SJCRH30 (cell line): ENCODE measurements around the gene NUFIP2. TPM values are rescaled to one million over a fixed set of nuclear protein-coding genes. Genes with fewer than 3 reads are reported as not detected.
"Not testable (repeated sequence)": the region's sequence is repeated elsewhere in the genome, so short reads cannot be mapped to it uniquely, and the experiment has no call there.

Experiments
- DNase-seq, 2 experiments: peaks; one replicate each; pipeline ENCODE4 v3.0.0-alpha.2; 2015 to 2020
- H3K27ac ChIP-seq: fragments of 250-450 bp; sonication (Bioruptor Pico); 2 replicates; pipeline ENCODE4 v1.5.1; 2020; ENCODE audit warnings: mild to moderate bottlenecking, moderate library complexity
- H3K27me3 ChIP-seq: fragments of 250-450 bp; sonication (Bioruptor Pico); 2 replicates; pipeline ENCODE4 v1.5.1; 2020; ENCODE audit warnings: mild to moderate bottlenecking, moderate library complexity
- H3K36me3 ChIP-seq: fragments of 250-450 bp; sonication (Bioruptor Pico); 2 replicates; pipeline ENCODE4 v1.5.1; 2020; ENCODE audit warnings: mild to moderate bottlenecking, moderate library complexity
- H3K4me1 ChIP-seq: fragments of 250-450 bp; sonication (Bioruptor Pico); 2 replicates; pipeline ENCODE4 v1.5.1; 2020; ENCODE audit warnings: mild to moderate bottlenecking, moderate library complexity
- H3K4me3 ChIP-seq: fragments of 250-450 bp; sonication (Bioruptor Pico); 2 replicates; pipeline ENCODE4 v1.5.1; 2020; ENCODE audit warnings: mild to moderate bottlenecking, moderate library complexity
- H3K9me3 ChIP-seq: fragments of 250-450 bp; sonication (Bioruptor Pico); replicated peaks from 2 replicates; pipeline ENCODE4 v1.5.1; 2020; ENCODE audit warnings: mild to moderate bottlenecking, moderate library complexity
- total RNA-seq: library from RNA; depleted of rRNA; stranded (reverse); fragments of >200 nt; shearing (Covaris generic); gene quantifications from 2 replicates; pipeline ENCODE4 v1.2.3, GENCODE V29; 2014

The NUFIP2 gene
- total RNA-seq, 1 experiment from 2014 or later, result 68.0 TPM

GRCh38 chr17:29292071-29292991 lies 1.6 kb downstream of the NUFIP2 start:
- no peaks in the 10 kb centered on the region for H3K9me3 ChIP-seq
- peak overlapping the region; percentile 82 for H3K27ac ChIP-seq
- peaks cover 39% of the 10 kb centered on the region for H3K36me3 ChIP-seq
- peak; percentile 68 to 69 for DNase-seq
- no peaks in the 10 kb centered on the region for H3K27me3 ChIP-seq
- no peaks in the 10 kb centered on the region for H3K4me1 ChIP-seq
- H3K4me3 ChIP-seq, result peak overlapping the region; percentile 98

- Histone ChIP-seq H3K9me3 (no peaks in the 10 kb centered on the region), H3K27me3 (no peaks in the 10 kb centered on the region), H3K4me3 (peak overlapping the region; percentile 98), H3K36me3 (peaks cover 49% of the 10 kb centered on the region), H3K4me1 (no peaks in the 10 kb centered on the region), H3K27ac (no peak overlapping the region)
- peak; percentile 34 to 88 for DNase-seq
Observed at GRCh38 chr17:29291163-29291752, 2.7 kb downstream of the NUFIP2 start.

GRCh38 chr17:29289852-29290251 lies 4.1 kb downstream of the NUFIP2 start:
- Histone ChIP-seq H3K4me3 (no peak overlapping the region), H3K9me3 (no peaks in the 10 kb centered on the region), H3K4me1 (no peaks in the 10 kb centered on the region), H3K27ac (no peak overlapping the region), H3K27me3 (no peaks in the 10 kb centered on the region), H3K36me3 (peaks cover 63% of the 10 kb centered on the region)
- DNase-seq, result no peak

- H3K27ac ChIP-seq, result no peak overlapping the region
- H3K36me3 ChIP-seq, result peaks cover 98% of the 10 kb centered on the region
- H3K9me3 ChIP-seq, result peaks cover 15% of the 10 kb centered on the region
- H3K4me3 ChIP-seq, result no peak overlapping the region
- no peak for DNase-seq
- H3K4me1 ChIP-seq, result no peaks in the 10 kb centered on the region
- no peaks in the 10 kb centered on the region for H3K27me3 ChIP-seq
Observed at GRCh38 chr17:29283961-29284360, 10.0 kb downstream of the NUFIP2 start.

DNA sequence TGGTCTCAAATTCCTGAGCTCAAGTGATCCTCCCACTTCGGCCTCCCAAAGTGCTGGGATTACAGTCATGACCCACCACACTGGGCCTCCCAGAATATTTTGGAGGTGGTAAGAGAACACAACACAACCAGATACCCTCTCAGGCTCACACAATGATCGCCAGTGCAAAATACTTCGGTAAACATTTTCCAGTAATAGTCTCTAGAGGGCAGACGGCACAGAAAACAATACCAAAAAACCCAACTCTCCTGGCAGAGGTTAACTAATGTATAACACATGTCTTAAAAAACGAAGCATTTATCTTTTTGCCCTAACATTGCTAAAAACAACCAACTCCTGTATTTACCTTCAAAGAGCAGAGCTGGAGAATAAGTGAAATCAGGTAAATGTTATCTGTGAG lies 10.5 kb downstream of the NUFIP2 start:
- no peak overlapping the region for H3K4me3 ChIP-seq
- H3K27ac ChIP-seq, result no peak overlapping the region
- H3K9me3 ChIP-seq, result peaks cover 18% of the 10 kb centered on the region
- H3K27me3 ChIP-seq, result no peaks in the 10 kb centered on the region
- H3K36me3 ChIP-seq, result peaks cover 98% of the 10 kb centered on the region
- H3K4me1 ChIP-seq, result no peaks in the 10 kb centered on the region
- no peak for DNase-seq

DNA sequence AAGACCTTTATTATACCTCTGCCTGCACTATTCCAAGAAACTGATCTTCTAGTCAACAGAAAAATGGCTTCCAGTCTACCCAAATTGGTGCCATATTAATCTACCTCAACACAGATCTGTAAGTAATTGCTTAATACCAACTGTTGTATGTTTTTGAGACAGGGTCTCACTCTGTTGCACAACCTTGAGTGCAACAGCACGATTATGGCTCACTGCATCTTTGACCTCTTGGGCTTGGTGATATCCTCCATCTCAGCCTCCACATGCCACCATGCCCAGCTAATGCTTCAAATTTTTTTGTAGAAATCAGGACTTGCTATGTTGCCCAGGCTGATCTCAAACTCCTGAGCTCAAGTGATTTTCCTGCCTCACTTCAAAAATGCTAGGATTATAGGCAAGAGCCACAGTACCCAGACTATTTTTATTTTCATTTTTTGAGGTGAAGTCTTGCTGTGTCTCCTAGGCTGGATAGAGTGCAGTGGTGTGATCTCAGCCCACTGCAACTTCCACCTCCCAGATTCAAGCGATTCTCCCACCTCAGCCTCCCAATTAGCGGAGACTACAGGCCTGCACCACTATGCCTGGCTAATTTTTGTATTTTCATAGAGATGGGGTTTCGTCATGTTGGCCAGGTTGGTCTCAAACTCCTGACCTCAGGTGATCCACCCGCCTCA lies 14.4 kb downstream of the NUFIP2 start:
- H3K9me3 ChIP-seq, result peaks cover 18% of the 10 kb centered on the region
- H3K4me1 ChIP-seq, result no peaks in the 10 kb centered on the region
- H3K36me3 ChIP-seq, result peaks cover 96% of the 10 kb centered on the region
- H3K27me3 ChIP-seq, result no peaks in the 10 kb centered on the region; the same call in 1 of the 2 replicates
- no peak for DNase-seq
- H3K4me3 ChIP-seq, result no peak overlapping the region
- no peak overlapping the region for H3K27ac ChIP-seq

DNA sequence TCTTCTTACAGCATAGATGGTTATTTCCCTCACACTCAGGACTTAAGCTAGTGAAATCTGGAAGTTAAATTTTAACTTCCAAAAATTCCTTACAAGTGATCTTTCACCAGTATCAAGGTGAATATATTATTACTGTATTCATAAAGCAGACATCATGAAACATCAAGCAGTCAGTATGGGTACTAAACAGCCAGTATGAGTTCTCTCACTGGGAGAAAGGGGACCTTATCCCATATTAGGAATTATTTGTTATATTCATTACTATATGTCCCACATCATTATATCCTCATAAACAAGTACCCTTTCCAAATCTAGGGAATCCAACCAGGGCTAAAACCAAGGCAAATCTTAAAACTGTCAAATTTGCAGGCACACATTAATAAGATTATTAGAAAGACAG lies 15.3 kb downstream of the NUFIP2 start:
- peaks cover 18% of the 10 kb centered on the region for H3K9me3 ChIP-seq
- H3K27ac ChIP-seq, result no peak overlapping the region
- H3K4me3 ChIP-seq, result no peak overlapping the region
- H3K4me1 ChIP-seq, result no peaks in the 10 kb centered on the region
- DNase-seq, result no peak
- peaks cover 96% of the 10 kb centered on the region for H3K36me3 ChIP-seq
- H3K27me3 ChIP-seq, result no peaks in the 10 kb centered on the region; the same call in 1 of the 2 replicates

DNA sequence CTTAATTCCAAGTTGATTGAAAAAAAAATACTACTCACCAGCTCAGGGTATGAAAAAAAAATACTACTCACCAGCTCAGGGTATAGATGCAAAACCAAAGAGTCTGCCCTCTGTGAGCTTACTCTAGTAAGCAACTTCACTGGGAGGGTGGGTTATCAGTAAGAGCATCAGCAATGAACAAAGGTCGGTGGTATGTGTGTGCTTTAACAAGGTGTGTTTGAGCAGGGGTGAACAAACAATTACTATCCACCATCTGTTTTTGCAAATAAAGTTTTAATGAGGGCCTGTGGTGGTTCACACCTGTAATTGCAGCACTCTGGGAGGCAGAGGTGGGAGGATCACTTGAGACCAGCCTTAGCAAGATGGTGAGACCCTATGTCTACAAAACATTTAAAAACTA lies 20.0 kb downstream of the NUFIP2 start:
- Histone ChIP-seq H3K27ac (no peak overlapping the region), H3K9me3 (peaks cover 3% of the 10 kb centered on the region), H3K36me3 (peaks cover 85% of the 10 kb centered on the region), H3K27me3 (no peaks in the 10 kb centered on the region; the same call in 1 of the 2 replicates), H3K4me1 (no peaks in the 10 kb centered on the region), H3K4me3 (no peak overlapping the region)
- DNase-seq, result no peak

- peaks cover 83% of the 10 kb centered on the region for H3K36me3 ChIP-seq
- not testable (repeated sequence) for H3K9me3 ChIP-seq, H3K4me1 ChIP-seq, H3K4me3 ChIP-seq, H3K27me3 ChIP-seq, DNase-seq, H3K27ac ChIP-seq
Observed at GRCh38 chr17:29271980-29272379, 22.0 kb downstream of the NUFIP2 start.

DNA sequence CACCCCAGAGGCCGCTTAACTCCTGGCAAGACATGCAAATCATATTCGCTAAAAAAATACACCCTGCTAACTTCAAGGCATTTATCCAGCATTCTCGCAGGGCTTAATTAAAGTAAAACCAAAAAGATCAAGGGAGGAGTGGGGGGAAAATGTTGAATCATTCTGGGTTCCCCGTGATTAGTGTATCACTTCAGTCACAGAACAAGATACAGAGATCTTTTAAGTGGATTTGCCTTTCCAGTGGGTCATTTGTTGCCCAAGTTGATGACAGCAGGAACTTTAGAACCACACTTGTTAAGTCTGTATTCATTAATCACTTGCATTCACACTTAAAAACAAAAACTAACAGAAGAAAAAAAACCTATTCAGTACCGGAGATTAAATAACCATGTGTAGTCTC lies 30.0 kb downstream of the NUFIP2 start:
- H3K4me3 ChIP-seq, result no peak overlapping the region
- no peaks in the 10 kb centered on the region for H3K4me1 ChIP-seq
- no peaks in the 10 kb centered on the region for H3K27me3 ChIP-seq
- DNase-seq, result no peak
- no peak overlapping the region for H3K27ac ChIP-seq
- peaks cover 88% of the 10 kb centered on the region for H3K36me3 ChIP-seq
- no peaks in the 10 kb centered on the region for H3K9me3 ChIP-seq

GRCh38 chr17:29257756-29258155 lies 36.2 kb downstream of the NUFIP2 start:
- Histone ChIP-seq H3K27me3 (no peaks in the 10 kb centered on the region), H3K4me3 (no peak overlapping the region), H3K27ac (no peak overlapping the region), H3K36me3 (peaks cover 47% of the 10 kb centered on the region), H3K4me1 (no peaks in the 10 kb centered on the region), H3K9me3 (no peaks in the 10 kb centered on the region)
- no peak for DNase-seq

DNA sequence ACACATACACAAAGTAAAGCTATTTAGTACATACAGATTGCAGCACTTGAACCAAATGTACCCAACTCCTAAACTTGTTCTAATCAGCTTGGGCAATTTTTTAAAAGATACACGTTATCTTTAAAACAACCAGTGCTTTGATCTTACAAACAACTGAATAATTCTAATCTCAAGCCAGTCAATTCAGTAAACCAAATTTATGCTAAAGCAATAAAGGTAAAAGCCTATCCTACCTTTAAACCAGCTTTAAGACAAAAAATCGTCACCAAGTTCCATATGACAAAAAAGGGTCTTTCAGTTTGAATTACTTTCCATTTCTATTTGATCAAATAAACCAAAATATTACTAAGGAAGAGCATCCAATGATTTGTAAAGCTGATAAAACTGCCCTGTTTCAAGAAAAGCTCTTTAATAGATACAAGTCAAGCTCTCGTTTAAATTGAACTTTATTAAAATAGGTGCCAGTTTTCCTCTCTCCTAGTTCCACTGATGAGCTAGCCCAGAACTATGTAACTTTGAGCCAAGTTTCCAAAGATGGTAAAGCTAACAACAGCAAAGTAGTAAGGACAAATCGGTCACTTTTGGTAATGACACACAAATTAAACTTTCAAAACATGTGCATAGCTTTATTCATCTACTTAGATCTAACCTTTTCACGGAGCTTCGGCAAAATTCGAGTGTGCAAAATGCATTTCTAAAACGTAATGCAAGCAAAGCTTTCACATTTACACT lies 37.0 kb downstream of the NUFIP2 start:
- Histone ChIP-seq H3K27ac (no peak overlapping the region), H3K4me1 (no peaks in the 10 kb centered on the region), H3K27me3 (no peaks in the 10 kb centered on the region), H3K36me3 (peaks cover 38% of the 10 kb centered on the region), H3K9me3 (no peaks in the 10 kb centered on the region), H3K4me3 (no peak overlapping the region)
- DNase-seq, result no peak

DNA sequence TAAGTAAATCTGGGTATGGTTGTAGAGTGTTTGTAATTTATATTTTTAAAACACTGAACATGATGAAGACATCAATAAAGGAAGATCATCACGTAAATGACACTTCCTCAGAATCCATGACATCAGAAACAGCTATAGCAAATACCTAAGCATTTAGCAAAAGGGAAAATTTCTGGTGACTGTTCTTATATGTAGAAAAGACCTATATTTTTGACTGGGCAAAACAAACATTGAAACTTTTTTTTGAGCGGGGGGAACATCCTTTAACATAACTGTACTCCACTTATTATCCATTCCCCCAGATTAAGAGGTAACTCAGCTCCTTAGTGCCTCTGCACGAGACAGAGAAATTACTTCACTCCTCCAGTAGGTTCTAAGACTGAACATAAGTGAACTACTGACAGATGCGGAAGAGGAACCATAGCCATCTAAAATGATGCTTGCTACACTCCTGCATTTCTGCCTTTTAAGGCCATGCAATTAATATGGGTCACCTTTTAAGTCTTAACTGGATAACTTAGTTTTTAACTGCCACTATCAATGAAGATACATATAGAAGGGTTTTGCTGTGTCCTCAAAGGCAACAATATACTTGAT lies 37.9 kb downstream of the NUFIP2 start:
- Histone ChIP-seq H3K27me3 (no peaks in the 10 kb centered on the region), H3K4me3 (no peak overlapping the region), H3K4me1 (no peaks in the 10 kb centered on the region), H3K9me3 (no peaks in the 10 kb centered on the region), H3K36me3 (peaks cover 31% of the 10 kb centered on the region), H3K27ac (no peak overlapping the region)
- no peak for DNase-seq

DNA sequence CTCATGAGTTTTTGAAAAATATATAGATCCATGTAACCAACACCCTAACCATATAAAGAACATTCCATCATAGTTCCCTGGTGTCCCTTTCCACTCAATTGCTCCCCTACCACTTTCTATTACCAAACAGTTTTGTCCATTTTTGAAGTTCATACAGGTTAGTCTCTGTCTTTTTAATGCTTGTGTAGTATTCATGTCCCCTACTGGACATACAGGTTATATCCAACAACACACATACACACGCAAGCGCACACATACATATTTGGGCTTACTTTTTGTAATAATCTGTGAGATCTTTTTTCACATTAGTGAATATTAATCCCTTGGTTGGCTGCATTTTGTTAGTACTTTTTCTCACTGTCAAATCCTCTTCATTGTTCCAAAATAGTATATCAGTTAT lies 40.9 kb downstream of the NUFIP2 start:
- Histone ChIP-seq H3K27ac (no peak overlapping the region), H3K9me3 (no peaks in the 10 kb centered on the region), H3K36me3 (peaks cover 7% of the 10 kb centered on the region; the same call in 1 of the 2 replicates), H3K27me3 (no peaks in the 10 kb centered on the region), H3K4me3 (no peak overlapping the region), H3K4me1 (no peaks in the 10 kb centered on the region)
- DNase-seq, result no peak
